Liver (tissue), 9 donors: Measurements from ENCODE around the gene TRIM56. TPM values are rescaled to one million over a fixed set of nuclear protein-coding genes. Genes with fewer than 3 reads are reported as not detected.
"Not testable (repeated sequence)": the region's sequence is repeated elsewhere in the genome, so short reads cannot be mapped to it uniquely, and the experiment has no call there.

Experiments used
- DNase-seq: peaks from one replicate; pipeline ENCODE4 v3.0.0-alpha.2; 2017; ENCODE audit warnings: low spot score
- H3K27ac ChIP-seq, 2 donors: one replicate each; pipeline ENCODE4 v1.7.0; 2013; ENCODE audit warnings: inconsistent platforms in 2 of 2, low read length in 2 of 2, control low read depth in 1 of 2, low read depth in 1 of 2, mild to moderate bottlenecking in 1 of 2
- H3K27me3 ChIP-seq, 4 donors: one replicate each; pipeline versions ENCODE4 v1.6.1 to v1.7.0; 2013; ENCODE audit warnings: low read length in 3 of 4, inconsistent platforms in 1 of 4, mild to moderate bottlenecking in 1 of 4, moderate library complexity in 1 of 4; ENCODE audit not compliant: control insufficient read depth in 4 of 4, insufficient read depth in 4 of 4
- H3K36me3 ChIP-seq, 4 donors: one replicate each; pipeline versions ENCODE4 v1.6.1 to v1.7.0; 2013; ENCODE audit warnings: low read length in 3 of 4, mild to moderate bottlenecking in 3 of 4, low read depth in 1 of 4, moderate library complexity in 1 of 4; ENCODE audit not compliant: control insufficient read depth in 4 of 4, insufficient read depth in 3 of 4
- H3K4me1 ChIP-seq, 4 donors: one replicate each; pipeline versions ENCODE4 v1.6.1 to v1.7.0; 2013; ENCODE audit warnings: low read length in 3 of 4, mild to moderate bottlenecking in 3 of 4, moderate library complexity in 1 of 4; ENCODE audit not compliant: control insufficient read depth in 4 of 4, insufficient read depth in 4 of 4
- H3K4me3 ChIP-seq, 3 donors: one replicate each; pipeline versions ENCODE4 v1.6.1 to v1.7.0; 2013; ENCODE audit warnings: low read length in 3 of 3, control low read depth in 1 of 3, low read depth in 1 of 3, mild to moderate bottlenecking in 1 of 3
- H3K9ac ChIP-seq, 2 donors: one replicate each; pipeline ENCODE4 v1.7.0; 2013; ENCODE audit warnings: low read length in 2 of 2, mild to moderate bottlenecking in 2 of 2, moderate library complexity in 2 of 2, control low read depth in 1 of 2, low read depth in 1 of 2
- H3K9me3 ChIP-seq, 4 donors: one replicate each; pipeline versions ENCODE4 v1.6.1 to v1.7.0; 2013; ENCODE audit warnings: low read length in 3 of 4; ENCODE audit not compliant: control insufficient read depth in 4 of 4
- EGR1 ChIP-seq, 2 donors: IDR thresholded peaks; 2 replicates each; pipeline ENCODE4 v1.6.1; 2016 to 2018; ENCODE audit warnings: antibody characterized with exemption in 2 of 2, low read depth in 2 of 2
- FOXA1 ChIP-seq: IDR thresholded peaks from 2 replicates; pipeline ENCODE4 v1.6.1; 2016; ENCODE audit warnings: antibody characterized with exemption
- FOXA2 ChIP-seq: IDR thresholded peaks from 2 replicates; pipeline ENCODE4 v1.6.1; 2016; ENCODE audit warnings: antibody characterized with exemption
- GABPA ChIP-seq, 2 donors: IDR thresholded peaks in 1 of 2; conservative IDR thresholded peaks in 1 of 2; 2 replicates each; pipeline ENCODE4 v1.6.1; 2016; ENCODE audit warnings: antibody characterized with exemption in 2 of 2, mild to moderate bottlenecking in 1 of 2, moderate library complexity in 1 of 2
- HNF4A ChIP-seq, 2 donors: conservative IDR thresholded peaks; 2 replicates each; pipeline ENCODE4 v1.6.1; 2016; ENCODE audit warnings: antibody characterized with exemption in 2 of 2, mild to moderate bottlenecking in 2 of 2
- HNF4G ChIP-seq: IDR thresholded peaks from 2 replicates; pipeline ENCODE4 v1.6.1; 2016; ENCODE audit warnings: antibody characterized with exemption
- JUND ChIP-seq, 2 donors: IDR thresholded peaks; 2 replicates each; pipeline ENCODE4 v1.6.1; 2016; ENCODE audit warnings: antibody characterized with exemption in 2 of 2
- MAX ChIP-seq: IDR thresholded peaks from 2 replicates; pipeline ENCODE4 v1.6.1; 2016; ENCODE audit warnings: antibody characterized with exemption
- NR2F2 ChIP-seq: IDR thresholded peaks from 2 replicates; pipeline ENCODE4 v1.6.1; 2016; ENCODE audit warnings: antibody characterized with exemption
- RAD21 ChIP-seq, 2 donors: IDR thresholded peaks; 2 replicates each; pipeline ENCODE4 v1.6.1; 2016; ENCODE audit warnings: antibody characterized with exemption in 2 of 2, mild to moderate bottlenecking in 2 of 2
- SP1 ChIP-seq: IDR thresholded peaks from 2 replicates; pipeline ENCODE4 v1.6.1; 2018; ENCODE audit warnings: antibody characterized with exemption, mild to moderate bottlenecking
- TAF1 ChIP-seq: conservative IDR thresholded peaks from 2 replicates; pipeline ENCODE4 v1.6.1; 2016; ENCODE audit warnings: antibody characterized with exemption, mild to moderate bottlenecking
- YY1 ChIP-seq: IDR thresholded peaks from 2 replicates; pipeline ENCODE4 v1.6.1; 2016; ENCODE audit warnings: antibody characterized with exemption, mild to moderate bottlenecking
- WGBS: extraction: QIAGEN DNeasy Blood & Tissue Kit; methylation state at CpG from one replicate; pipeline ENCODE4 v1.1.7; 2013; 5-methylcytosine and 5-hydroxymethylcytosine counted together
- polyA plus RNA-seq, 2 donors: library from polyadenylated mRNA; stranded (reverse) in 1 of 2; unstranded in 1 of 2; fragments of 200-250 nt in 1 of 2; fragments of >200 nt in 1 of 2; fragmentation: Nextera tagmentation in 1 of 2; extraction: Ambion mirVana in 1 of 2; gene quantifications; one replicate each; pipeline versions ENCODE4 v1.2.1 to v1.2.3, GENCODE V29; 2013 to 2015
- total RNA-seq, 2 donors: library from RNA; depleted of rRNA; stranded (reverse); fragments of >200 nt; gene quantifications; one replicate each; pipeline ENCODE4 v1.2.3, GENCODE V29; 2014
- TF ChIP-seq, protein P1 (sequence below): IDR thresholded peaks from 2 replicates; pipeline ENCODE4 v1.6.1; 2016; ENCODE audit warnings: antibody characterized with exemption
- TF ChIP-seq, protein P2 (sequence below): fragments of 150-350 bp; IDR thresholded peaks from 2 replicates; pipeline ENCODE4 v1.5.1; 2017; ENCODE audit warnings: improper control_type of control experiment, low read depth, low read length; ENCODE audit not compliant: missing input control
- TF ChIP-seq, protein P3 (sequence below): IDR thresholded peaks from 2 replicates; pipeline ENCODE4 v1.6.1; 2016; ENCODE audit warnings: antibody characterized with exemption
- TF ChIP-seq, protein P4 (sequence below): IDR thresholded peaks from 2 replicates; pipeline ENCODE4 v1.6.1; 2016; ENCODE audit warnings: antibody characterized with exemption, mild to moderate bottlenecking
- donor health status: healthy.
- donor health status: healthy.
- donor health status: healthy.
- donor health status: healthy.
- donor health status: healthy.

Gene TRIM56
- total and polyA plus RNA-seq, 4 donors: 4.8 to 15.6 (median 7.6) TPM

- Histone ChIP-seq H3K27me3 (no peaks in the 10 kb centered on the region), H3K36me3 (peaks cover 0 to 25% (median 7%) of the 10 kb centered on the region in 4 donors), H3K27ac (no peak overlapping the region), H3K9ac (no peak overlapping the region), H3K4me3 (no peak overlapping the region), H3K9me3 (no peaks in the 10 kb centered on the region), H3K4me1 (peaks cover 6 to 27% (median 16%) of the 10 kb centered on the region in 4 donors)
- no peak for TF ChIP-seq GABPA (IDR thresholded peaks at IDR 0.05 in 1 of 2, conservative IDR thresholded peaks at IDR 0.05 in 1 of 2)
- no peak for TF ChIP-seq TAF1
- TF ChIP-seq HNF4G: no peak
- TF ChIP-seq MAX: no peak
- TF ChIP-seq, protein P1, sequence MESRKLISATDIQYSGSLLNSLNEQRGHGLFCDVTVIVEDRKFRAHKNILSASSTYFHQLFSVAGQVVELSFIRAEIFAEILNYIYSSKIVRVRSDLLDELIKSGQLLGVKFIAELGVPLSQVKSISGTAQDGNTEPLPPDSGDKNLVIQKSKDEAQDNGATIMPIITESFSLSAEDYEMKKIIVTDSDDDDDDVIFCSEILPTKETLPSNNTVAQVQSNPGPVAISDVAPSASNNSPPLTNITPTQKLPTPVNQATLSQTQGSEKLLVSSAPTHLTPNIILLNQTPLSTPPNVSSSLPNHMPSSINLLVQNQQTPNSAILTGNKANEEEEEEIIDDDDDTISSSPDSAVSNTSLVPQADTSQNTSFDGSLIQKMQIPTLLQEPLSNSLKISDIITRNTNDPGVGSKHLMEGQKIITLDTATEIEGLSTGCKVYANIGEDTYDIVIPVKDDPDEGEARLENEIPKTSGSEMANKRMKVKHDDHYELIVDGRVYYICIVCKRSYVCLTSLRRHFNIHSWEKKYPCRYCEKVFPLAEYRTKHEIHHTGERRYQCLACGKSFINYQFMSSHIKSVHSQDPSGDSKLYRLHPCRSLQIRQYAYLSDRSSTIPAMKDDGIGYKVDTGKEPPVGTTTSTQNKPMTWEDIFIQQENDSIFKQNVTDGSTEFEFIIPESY: no peak
- TF ChIP-seq SP1: no peak
- no peak for TF ChIP-seq RAD21 (IDR thresholded peaks at IDR 0.05)
- no peak for TF ChIP-seq JUND (IDR thresholded peaks at IDR 0.05)
- TF ChIP-seq, protein P2, sequence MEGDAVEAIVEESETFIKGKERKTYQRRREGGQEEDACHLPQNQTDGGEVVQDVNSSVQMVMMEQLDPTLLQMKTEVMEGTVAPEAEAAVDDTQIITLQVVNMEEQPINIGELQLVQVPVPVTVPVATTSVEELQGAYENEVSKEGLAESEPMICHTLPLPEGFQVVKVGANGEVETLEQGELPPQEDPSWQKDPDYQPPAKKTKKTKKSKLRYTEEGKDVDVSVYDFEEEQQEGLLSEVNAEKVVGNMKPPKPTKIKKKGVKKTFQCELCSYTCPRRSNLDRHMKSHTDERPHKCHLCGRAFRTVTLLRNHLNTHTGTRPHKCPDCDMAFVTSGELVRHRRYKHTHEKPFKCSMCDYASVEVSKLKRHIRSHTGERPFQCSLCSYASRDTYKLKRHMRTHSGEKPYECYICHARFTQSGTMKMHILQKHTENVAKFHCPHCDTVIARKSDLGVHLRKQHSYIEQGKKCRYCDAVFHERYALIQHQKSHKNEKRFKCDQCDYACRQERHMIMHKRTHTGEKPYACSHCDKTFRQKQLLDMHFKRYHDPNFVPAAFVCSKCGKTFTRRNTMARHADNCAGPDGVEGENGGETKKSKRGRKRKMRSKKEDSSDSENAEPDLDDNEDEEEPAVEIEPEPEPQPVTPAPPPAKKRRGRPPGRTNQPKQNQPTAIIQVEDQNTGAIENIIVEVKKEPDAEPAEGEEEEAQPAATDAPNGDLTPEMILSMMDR: no peak
- TF ChIP-seq HNF4A (conservative IDR thresholded peaks at IDR 0.05): no peak
- no peak for TF ChIP-seq FOXA2
- TF ChIP-seq NR2F2: no peak
- no peak for TF ChIP-seq YY1
- no peak for TF ChIP-seq FOXA1
- 92% methylated on average over 9 of the region's 9 CpGs for WGBS
- DNase-seq: no peak
These were observed 4.6 kb downstream of the TRIM56 start for GRCh38 chr7:101089876-101090275.

GRCh38 chr7:101092266-101092905, 7.1 kb downstream of the TRIM56 start:
- not testable (repeated sequence) for H3K27ac ChIP-seq, H3K9me3 ChIP-seq, H3K27me3 ChIP-seq, DNase-seq, H3K4me3 ChIP-seq, H3K9ac ChIP-seq
- peaks cover 4 to 25% (median 19%) of the 10 kb centered on the region in 4 donors for H3K4me1 ChIP-seq
- 96% methylated on average over 51 of the region's 53 CpGs for WGBS
- peaks cover 0 to 22% (median 5%) of the 10 kb centered on the region in 4 donors for H3K36me3 ChIP-seq

DNA sequence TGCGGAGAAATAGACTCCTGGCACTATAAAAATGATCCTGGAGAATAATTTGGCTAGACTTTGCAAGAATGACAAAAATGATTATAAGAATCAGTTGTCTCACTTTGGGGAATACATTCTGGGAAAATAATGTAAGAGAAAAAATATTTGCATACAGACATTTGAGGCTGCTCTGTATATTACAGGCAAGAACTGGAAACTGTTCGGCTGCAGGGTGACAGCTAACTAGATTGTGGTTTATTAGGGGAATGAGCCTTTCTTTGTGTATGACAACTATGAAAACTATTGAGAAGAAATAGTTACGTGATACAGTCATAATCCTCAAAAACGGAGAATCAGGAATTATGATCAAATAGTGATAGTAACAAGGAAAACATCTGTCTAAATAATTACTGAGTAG, 8.6 kb downstream of the TRIM56 start:
- H3K4me1 ChIP-seq: peaks cover 0 to 26% (median 18%) of the 10 kb centered on the region in 4 donors
- peaks cover 0 to 9% (median 4%) of the 10 kb centered on the region in 4 donors for H3K36me3 ChIP-seq
- WGBS: 88% methylated on average over 4 of the region's 4 CpGs
- H3K4me3 ChIP-seq: no peak overlapping the region
- H3K27ac ChIP-seq: peak overlapping the region in 1 of 2 donors; percentile 15
- no peak for DNase-seq
- H3K9me3 ChIP-seq: no peaks in the 10 kb centered on the region
- no peaks in the 10 kb centered on the region for H3K27me3 ChIP-seq
- no peak overlapping the region for H3K9ac ChIP-seq
- TF ChIP-seq FOXA1: no peak
- TF ChIP-seq, protein P2: no peak
- TF ChIP-seq NR2F2: no peak
- TF ChIP-seq JUND (IDR thresholded peaks at IDR 0.05): no peak
- no peak for TF ChIP-seq MAX
- no peak for TF ChIP-seq HNF4G
- no peak for TF ChIP-seq FOXA2
- TF ChIP-seq, protein P3, sequence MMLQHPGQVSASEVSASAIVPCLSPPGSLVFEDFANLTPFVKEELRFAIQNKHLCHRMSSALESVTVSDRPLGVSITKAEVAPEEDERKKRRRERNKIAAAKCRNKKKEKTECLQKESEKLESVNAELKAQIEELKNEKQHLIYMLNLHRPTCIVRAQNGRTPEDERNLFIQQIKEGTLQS: no peak
- no peak for TF ChIP-seq GABPA (IDR thresholded peaks at IDR 0.05 in 1 of 2, conservative IDR thresholded peaks at IDR 0.05 in 1 of 2)
- TF ChIP-seq EGR1 (IDR thresholded peaks at IDR 0.05; ENCODE audit: low read depth in 2 of 2): no peak
- TF ChIP-seq, protein P4, sequence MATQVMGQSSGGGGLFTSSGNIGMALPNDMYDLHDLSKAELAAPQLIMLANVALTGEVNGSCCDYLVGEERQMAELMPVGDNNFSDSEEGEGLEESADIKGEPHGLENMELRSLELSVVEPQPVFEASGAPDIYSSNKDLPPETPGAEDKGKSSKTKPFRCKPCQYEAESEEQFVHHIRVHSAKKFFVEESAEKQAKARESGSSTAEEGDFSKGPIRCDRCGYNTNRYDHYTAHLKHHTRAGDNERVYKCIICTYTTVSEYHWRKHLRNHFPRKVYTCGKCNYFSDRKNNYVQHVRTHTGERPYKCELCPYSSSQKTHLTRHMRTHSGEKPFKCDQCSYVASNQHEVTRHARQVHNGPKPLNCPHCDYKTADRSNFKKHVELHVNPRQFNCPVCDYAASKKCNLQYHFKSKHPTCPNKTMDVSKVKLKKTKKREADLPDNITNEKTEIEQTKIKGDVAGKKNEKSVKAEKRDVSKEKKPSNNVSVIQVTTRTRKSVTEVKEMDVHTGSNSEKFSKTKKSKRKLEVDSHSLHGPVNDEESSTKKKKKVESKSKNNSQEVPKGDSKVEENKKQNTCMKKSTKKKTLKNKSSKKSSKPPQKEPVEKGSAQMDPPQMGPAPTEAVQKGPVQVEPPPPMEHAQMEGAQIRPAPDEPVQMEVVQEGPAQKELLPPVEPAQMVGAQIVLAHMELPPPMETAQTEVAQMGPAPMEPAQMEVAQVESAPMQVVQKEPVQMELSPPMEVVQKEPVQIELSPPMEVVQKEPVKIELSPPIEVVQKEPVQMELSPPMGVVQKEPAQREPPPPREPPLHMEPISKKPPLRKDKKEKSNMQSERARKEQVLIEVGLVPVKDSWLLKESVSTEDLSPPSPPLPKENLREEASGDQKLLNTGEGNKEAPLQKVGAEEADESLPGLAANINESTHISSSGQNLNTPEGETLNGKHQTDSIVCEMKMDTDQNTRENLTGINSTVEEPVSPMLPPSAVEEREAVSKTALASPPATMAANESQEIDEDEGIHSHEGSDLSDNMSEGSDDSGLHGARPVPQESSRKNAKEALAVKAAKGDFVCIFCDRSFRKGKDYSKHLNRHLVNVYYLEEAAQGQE: no peak
